Spleen (tissue), 11 donors: ENCODE results near the gene NUP210. TPM values are rescaled to one million over a fixed set of nuclear protein-coding genes. Genes with fewer than 3 reads are reported as not detected.

Experiments used
- DNase-seq: peaks from one replicate; pipeline ENCODE4 v3.0.0-alpha.2; 2020
- H3K27ac ChIP-seq, 8 donors: fragments of 200-600 bp; sonication (generic) in 7 of 8; 1 replicate in 4 of 8; 2 replicates in 4 of 8; pipeline versions ENCODE4 v1.5.0 to v1.8.0; 2016 to 2021; ENCODE audit warnings: inconsistent platforms in 4 of 8, mild to moderate bottlenecking in 4 of 8, moderate library complexity in 1 of 8
- H3K27me3 ChIP-seq, 7 donors: fragments of 200-600 bp; sonication (generic) in 6 of 7; replicated peaks in 1 of 7; 1 replicate in 4 of 7; 2 replicates in 3 of 7; pipeline versions ENCODE4 v1.5.0 to v1.8.0; 2016 to 2021; ENCODE audit warnings: inconsistent platforms in 3 of 7, mild to moderate bottlenecking in 1 of 7
- H3K36me3 ChIP-seq, 6 donors: fragments of 200-600 bp; sonication (generic) in 5 of 6; 1 replicate in 4 of 6; 2 replicates in 2 of 6; pipeline versions ENCODE4 v1.5.0 to v1.8.0; 2016 to 2021; ENCODE audit warnings: inconsistent platforms in 2 of 6
- H3K4me1 ChIP-seq, 6 donors: fragments of 200-600 bp; sonication (generic) in 5 of 6; 1 replicate in 3 of 6; 2 replicates in 3 of 6; pipeline versions ENCODE4 v1.5.0 to v1.8.0; 2016 to 2021; ENCODE audit warnings: inconsistent platforms in 3 of 6
- H3K4me3 ChIP-seq, 8 donors: fragments of 200-600 bp; sonication (generic) in 7 of 8; 1 replicate in 4 of 8; 2 replicates in 4 of 8; pipeline versions ENCODE4 v1.5.0 to v1.8.0; 2016 to 2021; ENCODE audit warnings: inconsistent platforms in 4 of 8, mild to moderate bottlenecking in 4 of 8, moderate library complexity in 2 of 8
- H3K9me3 ChIP-seq, 8 donors: fragments of 200-600 bp; sonication (generic) in 7 of 8; 1 replicate in 4 of 8; 2 replicates in 4 of 8; pipeline versions ENCODE4 v1.5.0 to v1.8.0; 2016 to 2021; ENCODE audit warnings: inconsistent platforms in 4 of 8
- POLR2A ChIP-seq, 3 donors: fragments of 450-650 bp; IDR thresholded peaks; one replicate each; pipeline ENCODE4 v1.5.1; 2017; ENCODE audit warnings: antibody characterized with exemption in 3 of 3, mild to moderate bottlenecking in 1 of 3
- POLR2AphosphoS5 ChIP-seq, 3 donors: sonication (generic); formaldehyde crosslinking; IDR thresholded peaks; one replicate each; pipeline ENCODE4 v1.5.1; 2017; ENCODE audit warnings: antibody characterized with exemption in 3 of 3
- WGBS, 5 donors: extraction: QIAGEN DNeasy Blood & Tissue Kit in 3 of 5; methylation state at CpG; one replicate each; pipeline versions ENCODE4 v1.1.5 to v1.1.7; 2013 to 2018; 5-methylcytosine and 5-hydroxymethylcytosine counted together
- intact Hi-C: fragments of 100-400 bp; cut with DNase I; formaldehyde crosslinking; loops from one replicate; pipeline ENCODE4 v1.15.0; 2023; ENCODE audit warnings: low total_unique reads
- polyA plus RNA-seq, 3 donors: library from polyadenylated mRNA; stranded (reverse); fragments of 200-250 nt; gene quantifications; one replicate each; pipeline ENCODE4 v1.2.1, GENCODE V29; 2013
- total RNA-seq, 7 donors: library from RNA; depleted of rRNA in 3 of 7; stranded (reverse); fragments of >200 nt in 3 of 7; fragmentation: NEBNext Ultra II Directional in 4 of 7; extraction: Animal tissue kit (Norgen Biotek cat#: 25700) in 4 of 7; gene quantifications; one replicate each; pipeline versions ENCODE4 v1.1.0 to v1.2.1, GENCODE V29; 2016 to 2021
- TF ChIP-seq, protein P1 (sequence below), 11 experiments: fragments of 200-600 bp in 7 of 11; fragments of 450-650 bp in 4 of 11; sonication (generic) in 4 of 11; IDR thresholded peaks in 8 of 11; conservative IDR thresholded peaks in 3 of 11; 1 replicate in 7 of 11; 2 replicates in 4 of 11; pipeline versions ENCODE4 v1.4.0 to v1.8.0; 2016 to 2021; ENCODE audit warnings: antibody characterized with exemption in 11 of 11, inconsistent platforms in 4 of 11, mild to moderate bottlenecking in 1 of 11
- donor health status: healthy with polysubstance abuse.
- donor health status: DM: no; HTN: no; CAD: no; lungs with moderate emphysema.
- donor health status: DM: no; HTN: no; CAD: no.
- donor health status: Bipolar disorder and iron deficiency.
- donor health status: healthy.
- donor health status: DM: no; HTN: no; CAD: no.
- donor health status: DM: yes; HTN: yes; CAD: no.

Gene NUP210
- total and polyA plus RNA-seq, 10 donors, result 20.1 to 76.8 (median 58.2) TPM

DNA sequence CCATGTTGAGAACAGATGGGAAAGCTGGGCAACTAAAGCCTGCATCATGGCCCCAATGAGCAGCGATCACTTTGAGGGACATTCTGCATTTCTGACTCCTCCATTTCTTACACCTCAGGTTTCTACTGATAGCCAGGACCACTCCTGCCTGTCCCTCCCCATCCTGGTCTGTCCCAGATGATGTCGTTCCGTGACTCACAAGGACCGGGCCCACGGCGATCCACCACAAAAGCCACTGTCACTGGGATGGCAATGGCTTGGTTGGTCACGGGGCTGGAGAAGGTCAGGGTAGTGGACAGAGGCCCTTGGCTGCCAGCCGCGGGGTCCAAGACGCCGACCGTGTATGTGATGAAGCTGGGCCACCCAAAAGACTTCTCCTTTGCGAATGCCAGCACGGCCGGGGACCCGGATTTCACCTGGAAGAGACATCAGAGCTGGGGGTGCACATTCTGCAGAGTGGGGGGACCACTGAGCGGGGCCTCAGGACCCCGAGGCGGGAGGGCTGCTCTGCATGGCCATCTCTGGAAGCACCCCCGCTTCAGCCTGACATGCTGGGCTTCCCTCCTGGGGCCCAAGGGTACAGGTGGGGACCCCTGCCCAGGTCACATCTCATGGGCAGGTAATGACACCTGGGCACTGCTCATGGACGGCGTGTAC is 100.4 kb downstream of the NUP210 start:
- WGBS, 5 donors, result 95 to 98% (median 97%) methylated on average over 18 to 22 of the region's 22 CpGs
- Histone ChIP-seq H3K27me3 (no peaks in the 10 kb centered on the region), H3K27ac (no peak overlapping the region), H3K4me1 (no peaks in the 10 kb centered on the region), H3K4me3 (no peak overlapping the region), H3K9me3 (no peaks in the 10 kb centered on the region), H3K36me3 (peaks cover 5 to 100% (median 98%) of the 10 kb centered on the region in 6 donors)
- TF ChIP-seq POLR2A (IDR thresholded peaks at IDR 0.05) (no peak), POLR2AphosphoS5 (IDR thresholded peaks at IDR 0.05) (peak in 1 of 3 donors; percentile 11)
- TF ChIP-seq, protein P1, sequence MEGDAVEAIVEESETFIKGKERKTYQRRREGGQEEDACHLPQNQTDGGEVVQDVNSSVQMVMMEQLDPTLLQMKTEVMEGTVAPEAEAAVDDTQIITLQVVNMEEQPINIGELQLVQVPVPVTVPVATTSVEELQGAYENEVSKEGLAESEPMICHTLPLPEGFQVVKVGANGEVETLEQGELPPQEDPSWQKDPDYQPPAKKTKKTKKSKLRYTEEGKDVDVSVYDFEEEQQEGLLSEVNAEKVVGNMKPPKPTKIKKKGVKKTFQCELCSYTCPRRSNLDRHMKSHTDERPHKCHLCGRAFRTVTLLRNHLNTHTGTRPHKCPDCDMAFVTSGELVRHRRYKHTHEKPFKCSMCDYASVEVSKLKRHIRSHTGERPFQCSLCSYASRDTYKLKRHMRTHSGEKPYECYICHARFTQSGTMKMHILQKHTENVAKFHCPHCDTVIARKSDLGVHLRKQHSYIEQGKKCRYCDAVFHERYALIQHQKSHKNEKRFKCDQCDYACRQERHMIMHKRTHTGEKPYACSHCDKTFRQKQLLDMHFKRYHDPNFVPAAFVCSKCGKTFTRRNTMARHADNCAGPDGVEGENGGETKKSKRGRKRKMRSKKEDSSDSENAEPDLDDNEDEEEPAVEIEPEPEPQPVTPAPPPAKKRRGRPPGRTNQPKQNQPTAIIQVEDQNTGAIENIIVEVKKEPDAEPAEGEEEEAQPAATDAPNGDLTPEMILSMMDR (IDR thresholded peaks at IDR 0.05 in 8 of 11, conservative IDR thresholded peaks at IDR 0.05 in 3 of 11), result no peak
- intact Hi-C loops, result no loop called here
- no peak for DNase-seq

DNA sequence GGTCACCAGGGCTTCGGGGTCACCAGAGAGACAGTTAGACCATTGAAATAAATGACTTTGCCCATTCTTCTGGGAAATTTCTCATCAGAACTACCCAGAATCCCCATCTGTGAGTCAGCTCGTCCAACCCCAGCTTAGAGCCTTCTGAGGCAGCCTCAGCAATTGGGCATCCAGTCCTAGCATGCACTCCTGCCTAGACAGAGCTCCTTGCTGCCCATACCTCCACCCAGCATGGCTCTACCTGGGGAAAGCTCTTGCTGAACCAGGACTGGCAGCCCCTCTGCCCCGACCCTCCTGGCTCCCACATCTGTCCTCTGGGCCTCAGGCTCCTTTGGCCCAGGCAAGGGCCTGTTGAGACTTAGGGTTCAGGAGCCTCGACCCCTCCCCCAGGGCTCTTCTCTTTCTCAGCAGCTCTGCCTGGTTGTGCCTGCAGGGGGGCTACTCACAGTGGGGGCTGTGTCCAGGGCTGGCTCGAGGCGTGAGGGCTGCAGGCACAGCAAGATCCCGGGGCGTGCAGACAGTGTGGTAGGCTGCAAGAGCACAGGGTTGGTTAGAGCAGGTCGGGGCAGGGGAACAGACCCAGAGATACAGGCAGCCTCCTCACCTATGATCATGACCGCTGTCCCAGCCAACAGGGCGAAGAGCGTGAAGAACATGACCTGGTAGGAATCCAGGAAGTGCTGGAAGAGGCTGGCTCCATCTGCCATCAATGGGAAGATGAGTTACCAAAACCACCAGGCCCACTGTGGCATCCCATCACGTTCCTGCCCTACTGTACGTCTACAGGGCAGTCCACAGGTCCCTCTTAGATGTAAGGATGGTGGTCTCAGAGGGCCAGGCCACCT is 101.3 kb downstream of the NUP210 start:
- TF ChIP-seq, protein P1 (IDR thresholded peaks at IDR 0.05 in 8 of 11, conservative IDR thresholded peaks at IDR 0.05 in 3 of 11), result no peak
- TF ChIP-seq POLR2AphosphoS5 (IDR thresholded peaks at IDR 0.05) (no peak), POLR2A (IDR thresholded peaks at IDR 0.05) (no peak)
- Histone ChIP-seq H3K27ac (no peak overlapping the region), H3K4me3 (no peak overlapping the region), H3K27me3 (no peaks in the 10 kb centered on the region), H3K4me1 (no peaks in the 10 kb centered on the region), H3K36me3 (peaks cover 5 to 100% (median 97%) of the 10 kb centered on the region in 6 donors), H3K9me3 (no peaks in the 10 kb centered on the region)
- 94 to 96% (median 95%) methylated on average over 14 of the region's 14 CpGs for WGBS, 5 donors
- DNase-seq, result no peak
- intact Hi-C loops, result no loop called here

DNA sequence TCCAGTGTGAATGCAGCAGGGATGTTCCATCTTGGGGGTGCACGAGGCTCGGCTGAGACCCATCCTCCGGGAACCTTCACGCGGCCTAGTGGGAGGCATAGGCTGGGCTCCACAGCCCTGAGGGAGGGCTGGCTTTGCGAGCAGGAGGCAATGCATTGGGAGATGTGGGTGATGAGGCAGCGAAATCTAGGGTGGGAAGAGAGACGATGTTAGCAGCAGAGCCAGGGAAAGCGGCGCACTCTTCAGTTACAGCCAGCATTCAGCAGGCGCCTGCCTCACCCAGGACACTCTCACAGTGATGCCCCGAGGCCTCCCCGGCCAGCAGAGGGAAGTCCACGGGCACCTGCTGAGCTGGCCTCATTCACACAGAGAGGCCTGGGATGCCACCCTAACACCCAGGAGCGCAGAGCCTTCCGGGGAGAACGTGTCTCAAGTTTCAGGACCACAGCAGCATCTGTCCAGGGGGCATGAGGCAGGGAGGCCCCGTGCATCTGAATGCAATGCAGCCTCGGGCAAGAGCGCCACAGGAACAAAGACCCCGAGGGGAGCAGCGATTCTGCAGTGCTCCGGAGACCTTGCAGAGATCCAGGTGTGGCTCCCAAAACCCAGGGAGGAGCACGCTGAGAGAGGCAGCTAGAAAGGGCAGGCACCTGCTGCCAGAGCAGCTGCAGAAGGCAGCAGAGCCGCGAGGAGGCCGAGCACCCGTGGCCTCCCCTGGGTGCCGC is 102.4 kb downstream of the NUP210 start:
- Histone ChIP-seq H3K27me3 (no peaks in the 10 kb centered on the region), H3K4me1 (no peaks in the 10 kb centered on the region), H3K36me3 (peaks cover 5 to 99% (median 91%) of the 10 kb centered on the region in 6 donors), H3K9me3 (no peaks in the 10 kb centered on the region), H3K4me3 (no peak overlapping the region), H3K27ac (no peak overlapping the region)
- 92 to 96% (median 95%) methylated on average over 26 to 29 of the region's 29 CpGs for WGBS, 5 donors
- no peak for DNase-seq
- intact Hi-C loops, result no loop called here
- TF ChIP-seq, protein P1 (IDR thresholded peaks at IDR 0.05 in 8 of 11, conservative IDR thresholded peaks at IDR 0.05 in 3 of 11), result no peak
- TF ChIP-seq POLR2AphosphoS5 (IDR thresholded peaks at IDR 0.05), result no peak
- TF ChIP-seq POLR2A (IDR thresholded peaks at IDR 0.05), result no peak
